Left ventricle myocardium inferior (tissue), 1 donor: ENCODE measurements around the gene FDXACB1. TPM values are rescaled to one million over a fixed set of nuclear protein-coding genes. Genes with fewer than 3 reads are reported as not detected.

Experiments used
- DNase-seq: peaks from one replicate; pipeline ENCODE4 v3.0.0-alpha.2; 2020
- H3K27ac ChIP-seq: fragments of 200-600 bp; replicated peaks from 2 replicates; pipeline ENCODE4 v1.8.0; 2021
- H3K27me3 ChIP-seq: fragments of 200-600 bp; 2 replicates; pipeline ENCODE4 v1.8.0; 2021; ENCODE audit warnings: low read depth
- H3K36me3 ChIP-seq: fragments of 200-600 bp; 2 replicates; pipeline ENCODE4 v1.8.0; 2021
- H3K4me1 ChIP-seq: fragments of 200-600 bp; 2 replicates; pipeline ENCODE4 v1.8.0; 2021
- H3K4me3 ChIP-seq: fragments of 200-600 bp; 2 replicates; pipeline ENCODE4 v1.8.0; 2021; ENCODE audit warnings: mild to moderate bottlenecking, moderate library complexity
- H3K9me3 ChIP-seq: fragments of 200-600 bp; replicated peaks from 2 replicates; pipeline ENCODE4 v1.8.0; 2021
- CTCF ChIP-seq: fragments of 200-600 bp; IDR thresholded peaks from 2 replicates; pipeline ENCODE4 v1.8.0; 2021; ENCODE audit warnings: antibody characterized with exemption, mild to moderate bottlenecking, borderline replicate concordance
- intact Hi-C: fragments of 100-400 bp; cut with micrococcal nuclease; formaldehyde crosslinking; loops from one replicate; pipeline ENCODE4 v1.11.0; 2022
- total RNA-seq: library from RNA; stranded (reverse); fragmentation: NEBNext Ultra II Directional; extraction: Animal tissue kit (Norgen Biotek cat#: 25700); gene quantifications from one replicate; pipeline ENCODE4 v1.2.1, GENCODE V29; 2021
- donor health status: DM: no; HTN: yes; CAD: no; lungs with severe emphysema.

Gene FDXACB1
- total RNA-seq, 1 donor from 2014 or later: 0.93 TPM

GRCh38 chr11:111860257-111860656, 18.7 kb downstream of the FDXACB1 start:
- H3K4me3 ChIP-seq: no peak overlapping the region
- H3K27ac ChIP-seq: no peak overlapping the region
- no peaks in the 10 kb centered on the region for H3K27me3 ChIP-seq
- TF ChIP-seq CTCF: no peak
- DNase-seq: no peak
- no peaks in the 10 kb centered on the region for H3K4me1 ChIP-seq
- intact Hi-C loops: no loop called here
- peaks cover 84% of the 10 kb centered on the region for H3K36me3 ChIP-seq
- H3K9me3 ChIP-seq: no peaks in the 10 kb centered on the region

GRCh38 chr11:111855506-111855905, 23.5 kb downstream of the FDXACB1 start:
- H3K4me1 ChIP-seq: no peaks in the 10 kb centered on the region
- no peak for TF ChIP-seq CTCF
- no peaks in the 10 kb centered on the region for H3K27me3 ChIP-seq
- H3K9me3 ChIP-seq: no peaks in the 10 kb centered on the region
- intact Hi-C loops: no loop called here
- no peak overlapping the region for H3K27ac ChIP-seq
- DNase-seq: no peak
- H3K4me3 ChIP-seq: no peak overlapping the region
- H3K36me3 ChIP-seq: peaks cover 92% of the 10 kb centered on the region

GRCh38 chr11:111852103-111852502, 26.9 kb downstream of the FDXACB1 start:
- Histone ChIP-seq H3K27me3 (no peaks in the 10 kb centered on the region), H3K36me3 (peaks cover 94% of the 10 kb centered on the region), H3K4me1 (no peaks in the 10 kb centered on the region), H3K9me3 (no peaks in the 10 kb centered on the region), H3K27ac (no peak overlapping the region), H3K4me3 (no peak overlapping the region)
- TF ChIP-seq CTCF: no peak
- no peak for DNase-seq
- intact Hi-C loops: no loop called here

- intact Hi-C loops: no loop called here
- H3K9me3 ChIP-seq: no peaks in the 10 kb centered on the region
- no peak for DNase-seq
- peak; percentile 38 for TF ChIP-seq CTCF
- H3K36me3 ChIP-seq: peaks cover 90% of the 10 kb centered on the region
- H3K4me3 ChIP-seq: no peak overlapping the region
- no peak overlapping the region for H3K27ac ChIP-seq
- H3K4me1 ChIP-seq: no peaks in the 10 kb centered on the region
- H3K27me3 ChIP-seq: no peaks in the 10 kb centered on the region
Measured at GRCh38 chr11:111851636-111852035, 27.3 kb downstream of the FDXACB1 start.

GRCh38 chr11:111851067-111851466, 27.9 kb downstream of the FDXACB1 start:
- TF ChIP-seq CTCF: no peak
- no peaks in the 10 kb centered on the region for H3K4me1 ChIP-seq
- no peaks in the 10 kb centered on the region for H3K27me3 ChIP-seq
- H3K36me3 ChIP-seq: peaks cover 87% of the 10 kb centered on the region
- no peaks in the 10 kb centered on the region for H3K9me3 ChIP-seq
- no peak for DNase-seq
- no peak overlapping the region for H3K27ac ChIP-seq
- no peak overlapping the region for H3K4me3 ChIP-seq
- intact Hi-C loops: no loop called here

GRCh38 chr11:111849631-111850030, 29.3 kb downstream of the FDXACB1 start:
- Histone ChIP-seq H3K36me3 (peaks cover 86% of the 10 kb centered on the region), H3K27me3 (no peaks in the 10 kb centered on the region), H3K4me1 (no peaks in the 10 kb centered on the region), H3K9me3 (no peaks in the 10 kb centered on the region), H3K27ac (no peak overlapping the region), H3K4me3 (no peak overlapping the region)
- intact Hi-C loops: no loop called here
- DNase-seq: no peak
- no peak for TF ChIP-seq CTCF
